ENCODE data around the gene LRCH1. TPM values are rescaled to one million over a fixed set of nuclear protein-coding genes. Genes with fewer than 3 reads are reported as not detected.

The LRCH1 gene
- total RNA-seq, 2 experiments from 2014 or later: 16.7 to 27.8 TPM

DNA sequence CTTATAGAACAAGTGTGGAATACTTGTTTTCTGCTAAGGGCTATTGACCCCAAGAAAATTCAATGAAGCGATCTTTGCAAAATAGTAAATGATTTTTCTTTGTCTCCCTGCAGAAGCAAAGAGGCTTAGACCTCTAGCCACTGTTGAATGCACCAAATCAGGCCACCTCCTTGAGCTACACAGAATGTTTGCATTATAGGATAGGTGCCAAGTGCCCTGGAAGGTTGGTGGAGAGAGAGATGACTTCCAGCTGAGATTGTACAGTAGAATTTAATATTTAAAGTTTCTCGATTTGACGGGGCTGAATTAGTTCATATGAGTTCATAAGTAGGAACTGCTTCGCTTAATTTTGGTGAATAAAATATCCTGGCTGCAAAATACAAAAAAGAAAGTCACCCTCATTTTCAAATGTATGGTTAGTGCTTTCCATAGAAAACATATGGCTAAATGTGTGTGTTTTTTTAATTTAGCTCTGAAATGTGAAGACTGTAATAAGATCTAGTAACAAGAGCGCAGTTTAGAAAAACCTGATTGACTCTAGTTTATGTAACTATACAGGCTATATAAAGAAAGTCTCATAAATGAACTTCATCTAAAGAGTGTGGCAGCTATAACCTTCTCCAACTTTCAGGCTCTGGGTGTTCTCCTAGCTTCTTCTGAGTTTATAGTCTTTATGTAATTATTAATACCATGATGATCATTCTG lies 41.6 kb downstream of the LRCH1 start:
- peak; percentile 37 for DNase-seq (ENCODE audit: low spot score)
- POLR2A ChIA-PET: interaction anchor here (0.7 to 5.3 kb wide), 7 partner anchors 9 to 157 kb away, joined by 3 to 59 read pairs (median 5); no protein-coding TSS in a partner anchor
- Histone ChIP-seq H2AFZ (ENCODE audit: low read length) (no peak overlapping the region), H3K4me3 (ENCODE audit: low read depth, low read length, poor library complexity, severe bottlenecking) (peak overlapping the region; percentile 58), H3K79me2 (ENCODE audit: insufficient read depth, low read depth, low read length) (peaks cover 98% of the 10 kb centered on the region), H4K20me1 (ENCODE audit: insufficient read depth, low read length) (no peaks in the 10 kb centered on the region), H3K4me2 (ENCODE audit: low read length) (peak overlapping the region; percentile 90), H3K27ac (ENCODE audit: low read depth, low read length, poor library complexity, severe bottlenecking) (peak overlapping the region; percentile 98), H3K36me3 (ENCODE audit: insufficient read depth, low read length) (peaks cover 4% of the 10 kb centered on the region; the same call in 1 of the 2 replicates), H3K9me3 (ENCODE audit: low read length) (peaks cover 5% of the 10 kb centered on the region; the same call in 1 of the 2 replicates), H3K4me1 (ENCODE audit: insufficient read depth, low read length, poor library complexity, severe bottlenecking) (peaks cover 99% of the 10 kb centered on the region), H3K9me2 (ENCODE audit: insufficient read depth, low read length) (no peaks in the 10 kb centered on the region)
- CTCF ChIA-PET (ENCODE audit: unreplicated experiment): interaction anchor here (0.6 to 1.1 kb wide), 2 partner anchors 43 to 66 kb away, joined by 3 read pairs; no protein-coding TSS in a partner anchor
- intact Hi-C loops (cut with micrococcal nuclease; ENCODE audit: unreplicated experiment): loop anchor here (1.0 to 5.0 kb wide), 4 partner anchors 40 to 412 kb away; partner anchors contain the start of genes LCP1 and RUBCNL
- TF ChIP-seq EZH2phosphoT487 (IDR thresholded peaks at IDR 0.05; ENCODE audit: borderline replicate concordance, low read depth, low read length): no peak
- TF ChIP-seq, protein P1, sequence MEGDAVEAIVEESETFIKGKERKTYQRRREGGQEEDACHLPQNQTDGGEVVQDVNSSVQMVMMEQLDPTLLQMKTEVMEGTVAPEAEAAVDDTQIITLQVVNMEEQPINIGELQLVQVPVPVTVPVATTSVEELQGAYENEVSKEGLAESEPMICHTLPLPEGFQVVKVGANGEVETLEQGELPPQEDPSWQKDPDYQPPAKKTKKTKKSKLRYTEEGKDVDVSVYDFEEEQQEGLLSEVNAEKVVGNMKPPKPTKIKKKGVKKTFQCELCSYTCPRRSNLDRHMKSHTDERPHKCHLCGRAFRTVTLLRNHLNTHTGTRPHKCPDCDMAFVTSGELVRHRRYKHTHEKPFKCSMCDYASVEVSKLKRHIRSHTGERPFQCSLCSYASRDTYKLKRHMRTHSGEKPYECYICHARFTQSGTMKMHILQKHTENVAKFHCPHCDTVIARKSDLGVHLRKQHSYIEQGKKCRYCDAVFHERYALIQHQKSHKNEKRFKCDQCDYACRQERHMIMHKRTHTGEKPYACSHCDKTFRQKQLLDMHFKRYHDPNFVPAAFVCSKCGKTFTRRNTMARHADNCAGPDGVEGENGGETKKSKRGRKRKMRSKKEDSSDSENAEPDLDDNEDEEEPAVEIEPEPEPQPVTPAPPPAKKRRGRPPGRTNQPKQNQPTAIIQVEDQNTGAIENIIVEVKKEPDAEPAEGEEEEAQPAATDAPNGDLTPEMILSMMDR (conservative IDR thresholded peaks at IDR 0.05; ENCODE audit: low read length): no peak
- TSS peak; percentile 90 for BruUV-seq (replicated peaks)

DNA sequence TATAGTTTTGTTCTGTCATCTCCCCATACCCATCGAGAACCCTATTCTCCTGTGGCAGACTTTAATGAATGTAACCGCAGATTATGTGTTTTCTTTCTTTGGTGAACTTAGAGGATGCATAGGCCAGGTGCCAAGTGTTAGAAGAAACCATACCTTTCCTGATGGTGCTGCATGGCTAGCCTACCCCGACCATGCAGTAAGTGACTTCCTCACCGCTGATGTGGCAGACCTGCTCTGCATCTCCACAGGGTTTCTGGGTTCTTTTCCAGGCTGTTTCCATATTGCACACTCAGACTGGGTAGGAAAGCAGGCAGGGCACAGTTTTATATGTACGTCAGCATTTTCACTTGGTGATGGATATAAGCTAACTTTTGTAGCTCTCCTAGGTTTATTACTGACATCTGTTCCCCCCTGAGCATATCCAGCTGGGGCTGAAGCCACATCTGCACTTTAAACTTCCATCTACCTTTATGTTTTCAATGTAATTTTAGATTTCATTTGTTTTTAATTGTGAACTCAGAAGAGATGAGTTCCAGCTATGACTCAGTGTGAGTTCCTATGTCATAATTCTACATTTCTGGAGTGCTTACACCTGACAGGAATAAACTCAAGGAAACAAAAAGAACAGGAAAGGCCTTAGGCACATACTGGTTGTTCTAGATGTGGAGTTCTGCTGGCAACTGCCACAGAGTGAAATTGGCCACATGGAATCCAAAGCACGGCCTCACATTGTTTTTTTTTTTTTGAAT lies 42.3 kb downstream of the LRCH1 start:
- H3K9me3 ChIP-seq (ENCODE audit: low read length): peaks cover 7% of the 10 kb centered on the region; the same call in 1 of the 2 replicates
- intact Hi-C loops (cut with micrococcal nuclease; ENCODE audit: unreplicated experiment): loop anchor here (1.0 to 5.0 kb wide), 4 partner anchors 41 to 413 kb away; partner anchors contain the start of genes LCP1 and RUBCNL
- H3K79me2 ChIP-seq (ENCODE audit: insufficient read depth, low read depth, low read length): peaks cover 96% of the 10 kb centered on the region
- peak overlapping the region; percentile 58 for H3K4me3 ChIP-seq (ENCODE audit: low read depth, low read length, poor library complexity, severe bottlenecking)
- BruUV-seq (replicated peaks): TSS peak; percentile 22
- peak; percentile 94 for DNase-seq (ENCODE audit: low spot score)
- peaks cover 99% of the 10 kb centered on the region for H3K4me1 ChIP-seq (ENCODE audit: insufficient read depth, low read length, poor library complexity, severe bottlenecking)
- H3K4me2 ChIP-seq (ENCODE audit: low read length): peak overlapping the region; percentile 90
- H3K36me3 ChIP-seq (ENCODE audit: insufficient read depth, low read length): peaks cover 4% of the 10 kb centered on the region; the same call in 1 of the 2 replicates
- POLR2A ChIA-PET: interaction anchor here (0.5 to 5.3 kb wide), 22 partner anchors 10 to 1939 kb away, joined by 3 to 59 read pairs (median 4); no protein-coding TSS in a partner anchor
- no peaks in the 10 kb centered on the region for H4K20me1 ChIP-seq (ENCODE audit: insufficient read depth, low read length)
- H3K9me2 ChIP-seq (ENCODE audit: insufficient read depth, low read length): no peaks in the 10 kb centered on the region
- TF ChIP-seq, protein P1 (conservative IDR thresholded peaks at IDR 0.05; ENCODE audit: low read length): no peak; the same call in 1 of the 2 replicates
- no peak for TF ChIP-seq EZH2phosphoT487 (IDR thresholded peaks at IDR 0.05; ENCODE audit: borderline replicate concordance, low read depth, low read length)
- peak overlapping the region; percentile 98 for H3K27ac ChIP-seq (ENCODE audit: low read depth, low read length, poor library complexity, severe bottlenecking)
- CTCF ChIA-PET (ENCODE audit: unreplicated experiment): interaction anchor here (1.1 to 1.6 kb wide), 2 partner anchors 43 kb away, joined by 3 read pairs; no protein-coding TSS in a partner anchor
- H2AFZ ChIP-seq (ENCODE audit: low read length): no peak overlapping the region
